SH-SY5Y (cell line): ENCODE measurements around the gene SORCS1.

Source experiments
- GATA2 ChIP-seq: IDR thresholded peaks from 2 replicates; pipeline ENCODE4 v1.6.1; 2011; ENCODE audit warnings: mild to moderate bottlenecking, low read depth, low read length
- GATA3 ChIP-seq: IDR thresholded peaks from 2 replicates; pipeline ENCODE4 v1.6.1; 2011; ENCODE audit warnings: low read depth, mild to moderate bottlenecking, low read length, moderate library complexity

GRCh38 chr10:107011105-107011504, 153.4 kb downstream of the SORCS1 start:
- TF ChIP-seq GATA2 (no peak), GATA3 (no peak)
